ENCODE measurements around the gene MGRN1.

GRCh38 chr16:4612977-4613635, 11.5 kb upstream of the MGRN1 start:
- TF ChIP-seq, protein P1, sequence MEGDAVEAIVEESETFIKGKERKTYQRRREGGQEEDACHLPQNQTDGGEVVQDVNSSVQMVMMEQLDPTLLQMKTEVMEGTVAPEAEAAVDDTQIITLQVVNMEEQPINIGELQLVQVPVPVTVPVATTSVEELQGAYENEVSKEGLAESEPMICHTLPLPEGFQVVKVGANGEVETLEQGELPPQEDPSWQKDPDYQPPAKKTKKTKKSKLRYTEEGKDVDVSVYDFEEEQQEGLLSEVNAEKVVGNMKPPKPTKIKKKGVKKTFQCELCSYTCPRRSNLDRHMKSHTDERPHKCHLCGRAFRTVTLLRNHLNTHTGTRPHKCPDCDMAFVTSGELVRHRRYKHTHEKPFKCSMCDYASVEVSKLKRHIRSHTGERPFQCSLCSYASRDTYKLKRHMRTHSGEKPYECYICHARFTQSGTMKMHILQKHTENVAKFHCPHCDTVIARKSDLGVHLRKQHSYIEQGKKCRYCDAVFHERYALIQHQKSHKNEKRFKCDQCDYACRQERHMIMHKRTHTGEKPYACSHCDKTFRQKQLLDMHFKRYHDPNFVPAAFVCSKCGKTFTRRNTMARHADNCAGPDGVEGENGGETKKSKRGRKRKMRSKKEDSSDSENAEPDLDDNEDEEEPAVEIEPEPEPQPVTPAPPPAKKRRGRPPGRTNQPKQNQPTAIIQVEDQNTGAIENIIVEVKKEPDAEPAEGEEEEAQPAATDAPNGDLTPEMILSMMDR (IDR thresholded peaks at IDR 0.05; ENCODE audit: low read length) = no peak
- no peak for TF ChIP-seq EZH2 (optimal IDR thresholded peaks at IDR 0.05; ENCODE audit: low read depth, low read length)
- no peak for TF ChIP-seq EZH2phosphoT487 (IDR thresholded peaks at IDR 0.05; ENCODE audit: low read length)

Data from MM.1S (cell line).